NCI-H2107 treated with DMSO at 0.1 percent for 48 hours (cell line): ENCODE data around the gene PIEZO1.
A peak's percentile ranks its signal among the peaks of the same experiment; 100 is the strongest.

Experiments
- DNase-seq: peaks from one replicate; lab custom pipeline; 2025; ENCODE audit not compliant: unreplicated experiment; lab: John Stamatoyannopoulos, UW

The PIEZO1 gene

GRCh38 chr16:88770461-88771293, 14.3 kb downstream of the PIEZO1 start:
- peak; percentile 9 for DNase-seq

DNA sequence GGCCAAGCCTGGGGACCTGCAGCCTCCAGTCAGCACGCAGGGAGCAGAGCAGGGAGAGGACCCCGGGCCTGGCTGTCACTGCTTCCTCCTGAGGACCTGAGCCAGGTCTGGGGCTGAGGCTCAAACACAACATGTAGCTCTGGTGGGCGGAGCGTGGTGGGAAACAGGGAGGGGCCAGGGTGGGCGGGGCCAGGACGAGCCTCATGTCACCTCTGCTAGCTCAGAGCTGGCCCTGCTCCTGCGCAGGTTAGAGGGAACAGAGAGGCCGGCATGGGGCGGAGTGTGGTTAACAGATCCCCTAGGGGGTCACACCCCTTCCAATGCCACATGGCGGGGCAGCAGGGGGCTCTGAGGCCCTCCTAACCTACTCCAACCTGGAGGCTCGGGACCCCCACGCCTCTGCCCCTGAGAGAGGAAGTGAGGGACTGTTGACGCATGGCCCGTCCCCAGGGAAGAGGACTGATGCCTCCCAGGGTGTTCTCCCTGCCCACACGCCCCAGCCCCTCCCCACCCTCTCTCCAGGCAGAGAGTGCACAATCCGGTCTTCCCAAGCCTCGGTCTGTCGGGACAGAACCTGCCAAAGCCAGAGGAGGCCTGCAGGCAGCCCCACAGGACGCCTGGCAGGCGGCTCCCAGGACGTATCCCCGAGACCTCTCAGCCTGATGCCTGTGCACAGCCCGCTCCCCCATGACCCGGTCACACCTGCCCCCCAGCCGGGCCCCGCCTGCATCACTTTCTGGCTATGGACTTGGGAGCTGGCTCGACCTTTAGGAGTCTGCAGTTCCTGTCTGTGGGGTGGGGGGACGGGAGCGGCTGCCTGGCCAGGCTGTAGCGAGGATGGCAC, 15.2 kb downstream of the PIEZO1 start:
- DNase-seq = peak; percentile 28

DNA sequence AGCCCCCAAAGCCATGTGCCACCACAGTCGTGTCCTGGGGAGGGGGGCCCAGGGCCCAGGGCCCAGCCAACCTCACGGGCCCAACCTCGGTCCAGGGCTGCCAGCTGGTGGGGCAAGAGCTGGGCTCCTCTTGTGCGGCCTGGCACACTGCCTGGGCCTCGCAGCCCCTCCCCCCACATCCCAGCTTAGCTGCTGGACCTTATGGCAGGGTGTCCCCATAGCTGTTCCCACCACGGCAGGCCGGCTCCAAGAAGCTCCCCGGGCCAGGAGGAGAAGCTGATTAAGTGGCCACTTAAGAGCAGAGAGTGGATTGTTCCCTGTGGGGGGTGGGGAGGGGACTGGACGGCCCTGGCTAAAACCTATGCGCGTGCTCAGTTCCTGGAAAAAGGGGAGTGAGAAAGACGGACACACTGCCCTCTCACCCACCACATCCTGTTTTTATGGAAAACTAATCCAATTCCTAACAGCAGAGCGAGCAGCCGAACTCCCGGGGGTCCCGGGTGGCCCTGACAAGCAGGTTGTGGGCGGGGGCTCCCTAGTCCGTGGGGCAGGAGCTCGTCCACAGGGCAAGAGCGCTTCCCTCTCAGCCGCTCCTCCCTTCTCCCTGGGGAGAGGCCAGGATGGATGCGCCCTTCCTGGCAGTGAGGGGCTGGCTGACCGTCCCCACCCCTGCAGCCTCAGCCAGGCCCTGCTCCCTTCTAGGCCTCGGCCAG, 16.8 kb downstream of the PIEZO1 start:
- no peak for DNase-seq

GRCh38 chr16:88767546-88768070, 17.4 kb downstream of the PIEZO1 start:
- DNase-seq = no peak

- no peak for DNase-seq
These were observed 18.0 kb downstream of the PIEZO1 start for GRCh38 chr16:88766975-88767374.

- no peak for DNase-seq
These were observed 20.1 kb downstream of the PIEZO1 start for GRCh38 chr16:88764913-88765349.

DNA sequence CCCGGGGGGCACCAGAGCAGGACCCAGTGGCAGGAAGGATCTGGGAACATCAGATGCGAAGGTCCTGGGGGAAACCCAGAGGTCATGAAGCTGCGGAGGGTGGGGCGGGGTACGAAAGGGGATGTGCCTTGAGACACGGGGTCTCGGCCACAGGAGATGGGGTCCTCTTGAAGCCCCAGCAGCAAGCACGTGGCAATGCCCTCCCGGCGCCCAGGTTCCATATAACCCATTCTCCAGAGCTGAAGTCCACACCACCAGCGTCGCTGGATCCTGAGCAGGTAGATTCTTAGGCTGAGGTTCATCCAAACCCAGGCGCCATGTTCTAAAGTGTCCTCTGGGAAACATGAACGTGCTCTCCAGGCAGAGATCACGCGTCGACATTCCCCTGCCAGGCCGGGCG, 20.9 kb downstream of the PIEZO1 start:
- no peak for DNase-seq

- DNase-seq = no peak
These were observed 21.4 kb downstream of the PIEZO1 start for GRCh38 chr16:88763502-88764053.

DNA sequence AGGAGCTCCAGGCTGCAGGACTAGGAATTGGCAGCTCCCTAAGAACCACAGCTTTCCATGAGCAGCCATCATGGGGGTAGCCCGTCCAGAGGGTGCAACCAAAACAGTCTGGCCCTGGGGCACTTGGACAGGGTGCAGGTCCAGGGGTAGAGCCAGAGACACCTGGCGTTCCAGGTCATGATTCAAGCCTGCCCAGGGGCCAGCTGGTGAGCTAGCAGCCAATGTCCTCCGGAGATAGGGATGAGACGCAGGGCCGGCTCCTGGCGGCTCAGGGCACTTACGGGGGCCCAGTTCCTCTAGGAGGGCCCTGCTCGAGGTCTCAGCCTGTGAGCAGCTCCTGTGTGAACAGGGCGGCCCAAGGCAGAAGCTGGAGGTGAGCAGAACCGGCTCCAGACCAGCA, 22.1 kb downstream of the PIEZO1 start:
- DNase-seq = no peak

- DNase-seq = no peak
These were observed 22.7 kb downstream of the PIEZO1 start for GRCh38 chr16:88762258-88762870.

GRCh38 chr16:88761830-88762229, 23.2 kb downstream of the PIEZO1 start:
- no peak for DNase-seq

DNA sequence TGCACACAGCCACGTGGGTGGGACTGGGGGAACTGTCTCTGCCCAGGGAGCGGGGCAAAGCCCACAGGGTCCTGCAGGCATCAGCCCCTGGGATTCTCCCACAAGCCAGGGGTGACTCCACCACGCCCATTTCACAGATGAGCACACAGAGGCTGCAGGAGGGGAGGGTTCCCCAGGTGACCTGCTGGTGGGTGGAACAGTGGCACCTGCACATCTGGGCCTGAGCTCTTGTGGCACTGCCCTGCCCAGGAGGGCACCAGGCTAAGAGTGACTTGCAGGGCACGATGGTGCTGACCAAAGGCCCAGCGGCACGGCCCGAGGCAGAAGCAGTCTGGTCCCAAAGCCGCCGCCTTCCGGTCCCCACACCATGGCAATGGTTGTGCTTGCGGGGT, 23.9 kb downstream of the PIEZO1 start:
- DNase-seq = no peak

GRCh38 chr16:88760424-88761142, 24.4 kb downstream of the PIEZO1 start:
- DNase-seq = no peak

DNA sequence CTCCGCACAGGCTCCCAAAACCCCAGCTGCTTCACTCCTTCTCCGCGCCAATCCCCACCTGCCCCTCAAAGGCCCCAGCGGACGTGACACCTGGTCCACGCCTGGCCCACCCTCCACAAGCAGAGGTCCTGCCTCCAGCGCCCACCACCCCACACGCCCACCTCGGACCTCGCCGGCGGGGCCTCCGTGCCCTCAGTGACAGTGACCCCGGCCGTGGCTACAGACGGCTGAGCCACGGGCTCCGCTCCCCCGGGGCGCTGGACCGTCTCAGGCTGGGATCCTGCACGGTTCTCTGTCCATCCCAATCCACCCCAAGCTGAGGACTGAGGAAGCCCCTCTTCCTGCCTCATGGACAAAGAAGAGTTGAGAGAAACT, 25.1 kb downstream of the PIEZO1 start:
- DNase-seq = no peak

DNA sequence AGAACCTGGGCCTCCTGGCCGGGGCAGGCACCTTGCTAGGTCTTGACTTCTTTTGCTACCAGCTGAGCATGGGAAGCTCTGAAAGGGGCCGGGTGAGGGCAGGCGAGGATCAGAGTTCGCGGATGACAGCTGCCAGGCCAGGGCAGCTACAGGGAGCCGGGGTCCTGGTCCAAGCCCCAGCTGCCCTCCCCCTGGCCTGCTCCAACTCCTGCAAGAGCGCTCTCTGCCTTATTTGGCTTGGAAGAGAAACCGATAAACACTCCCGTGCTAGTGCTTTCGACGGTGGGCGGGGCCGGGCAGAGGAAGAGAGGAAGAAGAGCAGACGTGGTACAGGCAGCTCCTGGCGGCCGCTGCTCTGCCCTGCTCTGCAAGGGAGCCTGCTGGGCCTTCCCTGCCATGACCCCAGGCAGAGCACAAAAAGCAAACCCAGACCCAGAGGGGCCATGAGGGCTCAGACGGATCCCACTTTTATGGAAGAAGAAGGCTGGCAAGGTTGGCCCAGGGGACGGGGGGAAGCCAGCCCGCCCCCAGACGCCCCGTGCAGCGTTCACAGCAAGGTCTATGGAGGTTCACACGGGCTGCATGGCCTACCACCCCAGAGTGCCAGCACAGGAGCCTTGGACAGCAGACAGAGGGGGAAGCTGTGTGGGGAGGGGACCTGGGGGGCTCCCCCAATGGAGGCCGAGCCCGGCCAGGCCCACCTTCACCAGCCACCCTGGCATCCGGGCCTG, 25.6 kb downstream of the PIEZO1 start:
- peak; percentile 10 for DNase-seq

GRCh38 chr16:88758944-88759244, 26.1 kb downstream of the PIEZO1 start:
- DNase-seq = no peak

DNA sequence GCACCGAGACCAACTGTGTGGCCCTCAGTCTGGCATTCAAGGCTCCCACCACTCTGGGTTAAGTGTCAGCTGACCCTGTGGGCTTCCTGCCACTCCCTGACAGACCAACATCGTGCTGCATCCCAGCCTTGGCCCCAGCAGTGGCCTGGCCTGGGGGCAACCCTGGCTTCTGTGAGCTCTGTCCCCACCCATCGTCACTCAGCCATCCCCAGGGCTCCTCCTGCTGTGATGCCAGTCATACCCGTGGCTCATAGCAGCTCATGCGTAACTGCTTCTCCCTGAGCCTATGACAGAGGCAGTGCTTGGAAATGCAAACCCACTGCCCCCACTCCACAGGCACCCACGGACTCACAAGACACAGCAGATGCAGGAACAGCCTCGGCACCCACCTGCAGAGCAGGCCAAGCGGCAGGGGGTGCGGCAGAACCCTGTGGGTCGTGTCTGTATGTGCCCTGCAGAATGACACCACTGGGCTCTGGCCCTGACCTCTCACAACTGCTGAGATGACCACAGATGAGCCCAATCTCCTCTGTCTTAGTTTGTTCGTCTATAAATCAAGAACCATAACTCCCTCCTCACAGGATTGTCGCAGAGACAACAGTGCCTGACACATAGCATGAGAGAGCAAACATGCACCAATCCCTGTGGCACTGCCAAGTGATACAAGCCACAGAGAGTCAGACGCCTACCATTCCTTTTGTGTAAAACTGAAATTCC, 26.6 kb downstream of the PIEZO1 start:
- peak; percentile 35 for DNase-seq

DNA sequence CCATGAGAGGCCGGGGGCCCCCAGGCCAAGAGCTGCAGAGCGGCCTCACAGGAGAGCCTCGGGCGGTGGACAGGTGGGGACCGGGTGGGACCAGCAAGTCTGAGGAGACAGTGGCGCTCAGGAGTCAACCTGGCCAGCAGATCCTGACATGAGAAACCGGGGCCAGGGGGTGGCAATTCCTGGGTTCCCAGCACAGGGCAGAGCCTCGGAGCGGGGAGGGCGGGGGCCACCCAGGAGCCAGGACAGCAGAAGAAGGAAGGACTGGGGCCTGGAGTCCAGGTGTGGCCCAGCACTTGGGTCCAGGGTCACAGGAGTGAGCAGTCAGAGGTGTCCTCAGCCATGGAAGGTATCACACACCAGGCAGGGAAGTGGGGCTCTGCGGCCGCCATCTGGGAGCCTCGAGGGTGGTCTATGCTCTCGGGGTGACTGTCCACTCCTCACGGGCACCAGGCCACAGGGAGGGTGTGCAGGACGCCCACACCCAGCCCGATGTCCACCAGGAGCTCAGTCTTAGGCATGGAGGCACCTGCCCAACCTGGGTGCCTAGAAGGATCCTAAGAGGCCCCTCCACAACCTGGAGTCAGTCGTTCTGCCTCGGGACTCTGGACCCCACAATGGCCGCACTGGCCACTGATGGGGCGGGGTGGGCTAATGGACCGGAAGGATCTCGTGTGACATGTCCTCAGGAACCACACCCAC, 29.1 kb downstream of the PIEZO1 start:
- DNase-seq = no peak
